Body of pancreas (tissue), 4 donors: ENCODE measurements around the gene NEGR1.

Experiments
- POLR2A ChIP-seq, 3 donors: fragments of 450-650 bp; IDR thresholded peaks; one replicate each; pipeline ENCODE4 v1.6.1; 2016; ENCODE audit warnings: antibody characterized with exemption in 3 of 3, mild to moderate bottlenecking in 2 of 3
- TF ChIP-seq, protein P1 (sequence below), 7 experiments: fragments of 450-650 bp in 4 of 7; fragments of 200-600 bp in 3 of 7; sonication (generic) in 3 of 7; IDR thresholded peaks; one replicate each; pipeline ENCODE4 v1.5.1; 2016 to 2019; ENCODE audit warnings: antibody characterized with exemption in 7 of 7

DNA sequence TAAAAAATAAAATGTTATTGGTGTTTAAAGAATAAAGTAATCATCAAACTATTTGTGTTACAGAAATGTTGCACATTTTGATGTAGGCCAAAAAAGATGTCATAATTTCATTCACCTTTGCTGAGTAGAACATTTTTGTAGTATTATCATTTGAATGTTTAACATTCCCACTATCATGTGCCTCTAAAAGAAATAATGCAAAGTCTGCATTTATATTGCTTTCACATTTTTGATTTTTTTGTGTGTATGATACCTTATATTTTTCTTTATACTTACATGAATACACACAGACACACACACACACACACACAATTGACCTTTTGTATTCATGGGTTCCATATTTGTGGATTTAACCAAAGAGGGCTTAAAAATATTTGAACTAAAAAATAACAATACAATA, 657.3 kb downstream of the NEGR1 start:
- TF ChIP-seq, protein P1, sequence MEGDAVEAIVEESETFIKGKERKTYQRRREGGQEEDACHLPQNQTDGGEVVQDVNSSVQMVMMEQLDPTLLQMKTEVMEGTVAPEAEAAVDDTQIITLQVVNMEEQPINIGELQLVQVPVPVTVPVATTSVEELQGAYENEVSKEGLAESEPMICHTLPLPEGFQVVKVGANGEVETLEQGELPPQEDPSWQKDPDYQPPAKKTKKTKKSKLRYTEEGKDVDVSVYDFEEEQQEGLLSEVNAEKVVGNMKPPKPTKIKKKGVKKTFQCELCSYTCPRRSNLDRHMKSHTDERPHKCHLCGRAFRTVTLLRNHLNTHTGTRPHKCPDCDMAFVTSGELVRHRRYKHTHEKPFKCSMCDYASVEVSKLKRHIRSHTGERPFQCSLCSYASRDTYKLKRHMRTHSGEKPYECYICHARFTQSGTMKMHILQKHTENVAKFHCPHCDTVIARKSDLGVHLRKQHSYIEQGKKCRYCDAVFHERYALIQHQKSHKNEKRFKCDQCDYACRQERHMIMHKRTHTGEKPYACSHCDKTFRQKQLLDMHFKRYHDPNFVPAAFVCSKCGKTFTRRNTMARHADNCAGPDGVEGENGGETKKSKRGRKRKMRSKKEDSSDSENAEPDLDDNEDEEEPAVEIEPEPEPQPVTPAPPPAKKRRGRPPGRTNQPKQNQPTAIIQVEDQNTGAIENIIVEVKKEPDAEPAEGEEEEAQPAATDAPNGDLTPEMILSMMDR (IDR thresholded peaks at IDR 0.05): no peak
- no peak for TF ChIP-seq POLR2A (IDR thresholded peaks at IDR 0.05)
